AG10803 (cell line): ENCODE data around the gene PPP2R2C.

Experiments used
- DNase-seq: peaks from one replicate; pipeline ENCODE4 v3.0.0; 2010; ENCODE audit warnings: low read depth
- H3K4me3 ChIP-seq: 2 replicates; pipeline ENCODE4 v1.5.1; 2011; ENCODE audit warnings: mild to moderate bottlenecking, low read length, control low read depth
- CTCF ChIP-seq: conservative IDR thresholded peaks from 2 replicates; pipeline ENCODE4 v1.5.1; 2011; ENCODE audit warnings: mild to moderate bottlenecking, low read length, control low read depth, inconsistent platforms

The PPP2R2C gene

GRCh38 chr4:6325788-6326290, 146.6 kb downstream of the PPP2R2C start:
- no peak overlapping the region for H3K4me3 ChIP-seq
- TF ChIP-seq CTCF: no peak
- no peak for DNase-seq

GRCh38 chr4:6324999-6325787, 147.2 kb downstream of the PPP2R2C start:
- no peak for TF ChIP-seq CTCF
- DNase-seq: peak; percentile 12
- H3K4me3 ChIP-seq: no peak overlapping the region

- no peak for TF ChIP-seq CTCF
- DNase-seq: no peak
- H3K4me3 ChIP-seq: no peak overlapping the region
These were observed 147.9 kb downstream of the PPP2R2C start for GRCh38 chr4:6324461-6324998.

GRCh38 chr4:6322761-6323566, 149.4 kb downstream of the PPP2R2C start:
- no peak overlapping the region for H3K4me3 ChIP-seq
- DNase-seq: no peak
- TF ChIP-seq CTCF: no peak

- no peak for DNase-seq
- H3K4me3 ChIP-seq: no peak overlapping the region
- no peak for TF ChIP-seq CTCF
These were observed 150.2 kb downstream of the PPP2R2C start for GRCh38 chr4:6322067-6322760.

GRCh38 chr4:6321361-6321760, 151.1 kb downstream of the PPP2R2C start:
- no peak for DNase-seq
- TF ChIP-seq CTCF: no peak
- no peak overlapping the region for H3K4me3 ChIP-seq
